Hematopoietic multipotent progenitor cell treated with erythropoietin and hydrocortisone succinate and interleukin-3 and kit ligand, for 17 days (in vitro differentiated cells): Measurements from ENCODE around the gene SEC14L2.
A peak's percentile ranks its signal among the peaks of the same experiment; 100 is the strongest.

Experiments used
- DNase-seq: peaks from one replicate; pipeline ENCODE4 v3.0.0-alpha.2; 2015; ENCODE audit warnings: low spot score

SEC14L2 gene

DNA sequence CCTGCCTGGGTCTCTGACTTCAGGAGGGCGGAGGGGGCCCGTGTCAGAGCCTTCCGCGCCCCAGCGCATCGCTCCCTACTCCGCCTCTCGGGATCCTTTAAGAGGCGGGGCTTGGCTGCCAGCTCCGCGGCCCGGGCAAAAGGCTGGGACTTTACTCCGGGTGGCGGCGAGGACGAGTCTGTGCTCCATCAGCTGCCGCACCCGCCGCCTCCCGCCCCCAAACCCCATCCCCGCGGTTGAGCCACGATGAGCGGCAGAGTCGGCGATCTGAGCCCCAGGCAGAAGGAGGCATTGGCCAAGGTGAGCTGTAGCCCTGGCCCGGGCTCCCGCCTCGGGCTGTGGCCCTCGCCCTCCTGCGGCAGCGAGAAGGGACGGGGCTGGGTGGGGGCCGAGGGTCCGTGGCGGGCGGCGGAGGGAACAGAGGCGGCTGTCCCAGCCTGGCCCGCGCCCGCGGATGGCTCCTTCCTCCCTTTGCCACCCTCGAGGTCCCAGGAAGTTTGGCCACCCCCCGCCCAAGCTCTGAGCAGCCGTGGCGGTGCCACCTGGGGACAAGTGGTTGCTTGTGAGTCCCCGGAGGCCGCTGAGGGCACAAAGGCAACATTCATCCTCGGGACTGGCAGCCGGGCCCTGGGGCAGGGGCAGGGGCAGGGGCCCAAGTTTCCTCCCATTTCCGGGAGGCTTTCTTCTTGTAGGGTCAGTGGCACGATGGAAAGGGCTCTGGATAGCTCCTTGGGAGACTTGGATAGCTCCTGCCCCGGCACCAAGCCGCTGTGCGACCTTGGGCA is at the start of gene SEC14L2:
Gene SEC14L2 (plus strand): TSS at position 148 of the 785 bp plus-strand sequence. CDS start 99 bp downstream, at position 247.
- peak; percentile 65 for DNase-seq

DNA sequence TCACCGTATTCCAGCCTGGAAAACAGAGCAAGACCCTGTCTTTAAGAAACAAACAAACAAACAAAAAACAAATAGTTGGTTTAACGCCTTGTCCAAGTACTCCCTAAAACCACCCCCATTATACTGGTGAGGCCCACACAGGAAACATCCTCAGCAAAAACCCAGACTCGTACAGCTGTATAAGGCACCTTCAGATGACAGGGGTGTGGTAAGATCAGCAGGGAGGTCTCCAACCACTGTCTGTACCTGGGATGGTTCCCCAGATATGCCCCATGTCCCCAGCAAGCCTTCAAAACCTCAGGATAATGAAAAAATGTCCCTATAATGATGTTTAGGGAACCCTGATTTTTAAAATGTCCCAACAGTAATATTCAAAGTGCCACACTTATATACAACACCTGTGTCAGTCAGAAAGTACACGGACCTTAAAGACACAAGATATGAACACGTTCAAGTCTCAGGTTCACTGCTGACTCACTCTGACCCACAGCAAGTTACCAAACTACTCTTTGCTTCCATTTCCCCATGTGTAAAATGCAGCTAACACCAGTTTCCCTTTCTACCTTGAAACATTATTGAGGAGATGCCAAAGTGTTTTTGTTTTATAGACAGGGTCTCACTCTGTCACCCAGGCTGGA is 49.4 kb upstream of the SEC14L2 start:
- no peak for DNase-seq

DNA sequence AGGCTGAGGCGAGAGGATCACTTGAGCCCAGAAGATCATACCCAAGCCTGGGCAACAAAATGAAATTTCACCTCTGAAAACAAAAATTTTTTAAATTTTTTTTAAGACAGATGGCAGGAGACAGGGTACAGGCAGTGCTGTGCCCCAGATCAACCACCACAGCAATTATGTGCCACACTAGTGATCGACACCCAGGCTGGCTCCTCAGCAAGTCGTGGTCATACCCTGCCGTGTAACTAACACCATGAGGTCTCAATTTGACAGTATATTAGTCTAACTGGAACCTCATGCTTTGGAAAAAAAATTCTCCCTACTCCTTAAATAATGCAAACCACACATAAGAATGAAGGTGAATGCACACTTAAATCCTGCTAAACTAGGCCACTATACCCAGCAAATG is 48.4 kb upstream of the SEC14L2 start:
- DNase-seq = no peak

DNA sequence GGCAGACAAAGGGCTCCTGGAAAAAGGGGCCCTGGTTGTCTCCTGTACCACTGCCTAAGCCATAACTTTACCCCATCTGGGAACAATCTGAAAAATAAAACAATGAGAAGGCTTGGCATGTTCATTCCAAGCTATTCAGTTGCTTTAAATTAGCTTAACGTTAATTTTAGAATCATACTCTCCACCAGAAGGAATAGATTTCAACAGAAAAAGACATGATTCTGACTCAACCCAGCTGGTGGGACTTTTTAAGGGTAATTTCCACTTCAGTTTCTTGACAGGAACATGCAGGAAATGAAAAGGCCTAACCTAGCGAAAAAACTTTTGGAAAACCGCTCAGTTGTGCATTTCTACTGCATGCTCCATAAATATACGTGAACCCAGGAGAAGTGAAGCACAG is 48.0 kb upstream of the SEC14L2 start:
- DNase-seq = no peak

DNA sequence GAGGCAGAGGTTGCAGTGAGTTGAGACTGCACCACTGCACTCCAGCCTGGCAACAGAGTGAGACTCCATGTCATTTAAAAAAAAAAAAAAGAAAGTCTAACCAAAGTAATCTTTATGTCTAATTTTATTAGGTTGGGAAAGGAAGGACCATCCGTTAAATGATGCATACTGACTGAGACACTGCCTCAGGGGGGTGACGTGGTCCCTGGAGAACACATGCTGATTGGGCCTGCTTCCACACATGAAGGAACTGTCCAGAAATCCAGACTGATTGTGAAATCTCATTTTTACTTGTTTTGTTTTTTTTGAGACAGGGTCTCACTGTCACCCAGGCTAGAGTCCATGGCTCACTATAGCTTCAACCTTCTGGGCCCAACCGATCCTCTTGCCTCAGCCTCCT is 45.6 kb upstream of the SEC14L2 start:
- no peak for DNase-seq

DNA sequence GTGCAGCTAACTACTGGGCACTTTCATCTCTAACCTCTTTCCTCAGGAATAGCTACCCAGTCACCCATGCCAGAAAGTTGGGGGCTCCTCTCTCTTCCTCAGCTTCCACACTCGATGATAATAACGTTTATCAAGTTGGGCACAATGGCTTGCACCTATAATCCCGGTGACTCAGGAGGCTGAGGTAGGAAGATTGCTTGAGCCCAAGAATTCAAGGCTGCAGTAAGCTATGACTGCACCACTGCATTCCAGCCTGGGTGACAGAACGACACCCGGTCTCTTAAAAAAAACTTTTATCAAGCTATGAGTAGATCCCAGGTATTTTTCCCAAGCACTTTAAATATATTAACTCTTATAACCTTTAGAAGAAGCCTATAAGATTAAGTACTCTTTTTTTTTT is 42.2 kb upstream of the SEC14L2 start:
- DNase-seq = no peak

DNA sequence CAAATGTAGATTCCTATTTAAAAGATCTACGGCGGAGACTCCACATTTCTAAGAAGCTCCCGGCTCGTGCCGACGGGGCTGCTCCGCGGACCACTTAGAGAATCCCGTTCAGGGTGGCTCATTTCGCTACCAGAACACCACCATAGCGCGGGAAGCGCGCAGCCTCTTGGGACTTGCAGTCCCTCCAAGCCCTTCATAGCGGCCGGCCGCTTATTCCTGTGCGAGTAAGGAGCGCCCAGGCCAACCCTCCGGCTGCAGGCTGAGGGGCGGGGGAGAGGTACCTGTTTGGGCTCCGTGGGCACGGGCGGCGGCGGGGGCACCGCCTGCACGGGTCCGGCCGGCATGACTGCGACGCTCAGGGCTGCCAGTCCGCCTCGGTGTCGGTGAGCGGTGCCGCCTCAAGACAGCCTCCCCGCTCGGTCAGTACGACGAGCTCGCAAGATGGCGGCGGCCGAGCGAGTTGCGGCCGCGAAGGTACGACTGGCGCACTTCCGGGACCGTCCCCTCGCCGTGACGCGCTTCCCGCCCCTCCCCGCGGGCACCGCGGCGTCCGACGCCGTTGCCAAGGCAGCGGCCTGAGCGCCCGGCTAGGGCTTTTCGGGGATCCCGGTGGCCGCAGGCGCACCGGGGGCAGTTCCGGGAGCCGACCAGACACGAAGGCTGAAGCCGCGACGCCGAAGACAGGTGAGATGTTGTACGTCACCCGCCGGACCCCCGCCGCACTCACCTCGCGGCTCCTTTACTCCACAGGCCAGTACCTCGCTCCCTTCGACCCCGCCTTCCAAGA is 40.2 kb upstream of the SEC14L2 start, which contains the start of the genes CCDC157 and SF3A1:
Gene CCDC157 (plus strand): TSS at position 559 of the 787 bp plus-strand sequence. CDS start 8,994 bp downstream, outside the sequence.
Gene SF3A1 (minus strand): TSS at position 446 of the 787 bp plus-strand sequence. CDS start 102 bp downstream, at position 344.
- DNase-seq = peak; percentile 91

DNA sequence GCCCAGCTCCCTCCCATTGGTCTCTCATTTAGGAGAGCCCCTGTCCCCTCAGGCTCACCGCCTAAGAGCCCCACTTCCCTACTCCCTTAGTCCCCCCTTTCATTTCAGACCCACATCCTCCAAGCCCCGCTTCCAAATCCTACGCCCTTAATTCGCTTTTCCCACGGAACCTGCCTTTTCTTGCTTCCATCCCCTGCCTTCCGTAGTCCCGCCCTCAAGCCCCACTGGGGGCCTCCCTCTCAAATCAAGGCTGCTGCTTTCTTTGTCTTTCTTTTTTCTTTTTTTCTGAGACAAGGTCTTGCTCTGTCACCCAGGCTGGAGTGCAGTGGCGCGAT is 39.6 kb upstream of the SEC14L2 start:
- DNase-seq = no peak

DNA sequence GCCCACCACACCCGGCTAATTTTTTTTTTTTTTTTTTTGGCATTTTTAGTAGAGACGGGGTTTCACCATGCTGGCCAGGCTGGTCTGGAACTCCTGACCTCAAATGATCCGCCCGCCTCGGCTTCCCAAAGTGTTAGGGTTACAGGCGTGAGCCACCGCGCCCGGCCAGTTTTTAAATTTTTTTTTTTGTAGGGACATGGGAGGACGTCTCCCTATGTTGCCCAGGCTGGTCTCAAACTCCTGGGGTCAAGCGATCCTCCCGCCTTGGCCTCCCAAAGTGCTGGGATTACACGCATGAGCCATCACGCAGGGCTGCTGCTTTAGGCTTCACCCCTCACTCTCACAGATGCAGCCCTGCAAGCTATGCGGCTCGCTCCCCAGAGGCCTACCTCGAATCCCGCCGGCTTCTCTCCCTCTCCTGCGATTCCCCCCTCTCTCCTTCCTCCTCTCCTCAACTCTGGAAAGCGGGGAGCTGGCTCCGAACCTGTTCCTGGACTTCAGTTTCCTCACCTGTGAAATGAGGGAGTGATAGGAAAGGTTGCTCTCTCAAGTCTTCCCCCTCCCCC is 39.1 kb upstream of the SEC14L2 start:
- no peak for DNase-seq

DNA sequence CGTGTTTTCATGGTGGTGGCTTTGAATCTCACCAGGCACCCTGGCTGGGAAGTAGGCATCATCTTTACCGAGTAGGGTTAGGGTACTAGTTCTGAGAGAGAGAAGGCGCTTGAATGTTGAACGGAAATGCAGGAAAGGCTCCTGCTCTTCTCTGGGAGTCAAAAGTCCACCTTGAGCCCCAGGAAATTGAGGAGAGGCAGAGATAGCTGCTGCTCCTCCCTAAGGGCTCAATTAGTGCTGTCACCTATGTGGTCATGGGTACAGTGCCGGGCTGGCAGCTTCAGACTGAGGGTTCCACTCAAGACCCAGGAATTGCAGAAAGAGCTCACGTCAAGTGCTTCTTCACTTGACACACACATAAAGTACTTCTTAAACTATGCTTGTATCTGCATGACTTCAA is 38.3 kb upstream of the SEC14L2 start:
- DNase-seq = no peak

DNA sequence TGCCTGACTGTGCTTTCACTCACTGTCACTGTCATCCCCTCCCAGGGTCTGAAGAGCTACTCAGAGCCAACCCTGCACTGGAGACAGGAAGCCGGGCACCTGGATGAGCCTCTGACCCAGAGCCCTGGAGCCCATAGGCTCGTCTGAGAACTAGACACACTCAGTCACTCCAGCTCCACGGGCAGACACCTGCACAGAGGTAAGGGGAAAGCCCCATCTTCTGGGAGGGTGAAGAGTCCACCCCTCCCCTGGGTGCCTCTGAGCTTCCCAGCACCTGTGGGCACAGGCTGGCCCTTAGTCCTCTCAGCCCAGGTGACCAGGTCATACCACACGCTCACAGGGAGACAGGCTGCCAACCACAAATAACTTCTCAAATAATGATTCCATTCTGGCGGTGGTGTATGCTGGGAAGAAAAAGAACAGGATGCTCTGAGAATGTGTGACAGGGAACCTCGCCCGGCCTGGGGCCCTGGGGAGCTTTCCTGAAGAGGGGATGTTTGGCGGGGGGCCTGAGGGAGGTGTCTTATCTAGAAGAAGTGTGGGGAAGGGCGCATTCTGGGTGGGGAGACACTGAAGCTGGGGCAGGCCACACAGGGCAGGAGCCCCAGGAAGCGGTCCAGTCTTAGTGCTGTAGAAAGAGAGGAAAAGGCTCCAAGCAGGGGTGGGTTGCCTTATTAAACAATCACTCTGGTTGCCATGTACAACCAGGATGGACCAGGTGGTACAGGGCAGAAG is 34.7 kb upstream of the SEC14L2 start:
- DNase-seq = no peak

DNA sequence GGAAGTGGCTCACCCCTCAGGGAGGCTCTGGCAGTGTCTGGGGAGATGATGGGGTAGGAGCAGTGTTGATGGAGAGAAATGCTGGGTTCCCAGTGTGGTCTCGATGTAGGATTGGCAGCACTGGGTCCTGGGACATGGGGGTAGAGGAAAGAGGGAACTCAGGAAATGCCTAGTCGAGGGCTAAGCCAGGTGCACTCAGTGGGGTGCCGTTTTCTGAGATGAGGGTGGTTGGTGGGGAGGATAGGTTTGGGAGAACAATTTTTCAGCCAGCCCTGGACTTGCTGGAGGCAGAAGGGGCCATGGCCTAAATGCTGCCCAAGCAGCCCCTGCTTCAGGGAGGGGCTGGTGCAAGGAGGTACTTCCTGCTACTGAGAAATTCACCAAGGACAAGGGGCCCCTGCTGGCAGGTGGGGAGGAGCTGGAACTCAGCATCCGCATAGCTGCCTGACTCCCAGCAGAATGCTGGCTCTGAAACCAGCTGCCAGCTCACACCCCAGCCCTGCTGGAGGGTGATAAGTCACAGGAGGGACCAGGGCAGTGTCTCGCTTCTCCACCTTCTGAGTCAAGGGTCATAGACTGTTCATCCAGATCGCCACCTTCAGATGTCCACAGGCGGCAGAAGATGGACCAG is 34.1 kb upstream of the SEC14L2 start:
- peak; percentile 79 for DNase-seq

DNA sequence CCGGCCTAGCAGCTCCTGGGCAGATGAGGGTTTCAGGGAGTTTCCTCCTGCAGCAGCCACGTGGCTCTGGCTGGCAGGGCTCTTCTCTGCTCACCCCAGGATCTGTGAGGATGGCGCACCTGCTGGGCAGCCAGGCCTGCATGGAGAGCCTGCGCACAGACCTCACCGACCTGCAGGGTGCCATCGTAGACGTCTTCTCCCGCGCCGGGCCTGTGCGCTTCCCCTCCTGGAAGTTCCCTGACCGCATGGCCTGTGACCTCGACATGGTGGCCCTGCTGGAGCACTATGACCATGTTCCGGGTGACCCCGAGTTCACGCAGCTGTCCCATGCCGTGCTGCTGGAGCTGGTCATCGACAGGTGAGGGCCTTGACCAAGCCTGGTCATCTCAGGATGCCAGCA is 30.9 kb upstream of the SEC14L2 start:
- DNase-seq = no peak

DNA sequence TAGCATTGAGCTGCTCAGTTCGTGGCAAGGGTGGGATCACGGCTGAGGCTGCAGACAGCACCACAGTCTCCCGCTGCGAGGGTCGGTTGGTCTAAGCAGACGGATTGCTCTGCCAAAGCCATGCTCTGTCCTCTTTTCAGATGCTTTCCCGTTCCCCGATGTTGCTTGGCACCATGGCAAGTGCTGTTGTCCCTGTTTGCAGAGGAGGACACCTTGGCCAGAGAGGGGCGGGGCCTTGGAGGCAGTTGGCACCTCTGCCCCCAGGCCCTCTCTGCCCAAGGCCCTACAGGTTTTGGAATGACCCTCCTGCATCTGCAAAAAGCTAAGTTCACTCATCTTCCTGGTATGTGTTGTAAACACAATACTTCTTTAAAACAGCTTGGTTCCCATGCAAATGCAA is 28.4 kb upstream of the SEC14L2 start:
- DNase-seq = no peak

DNA sequence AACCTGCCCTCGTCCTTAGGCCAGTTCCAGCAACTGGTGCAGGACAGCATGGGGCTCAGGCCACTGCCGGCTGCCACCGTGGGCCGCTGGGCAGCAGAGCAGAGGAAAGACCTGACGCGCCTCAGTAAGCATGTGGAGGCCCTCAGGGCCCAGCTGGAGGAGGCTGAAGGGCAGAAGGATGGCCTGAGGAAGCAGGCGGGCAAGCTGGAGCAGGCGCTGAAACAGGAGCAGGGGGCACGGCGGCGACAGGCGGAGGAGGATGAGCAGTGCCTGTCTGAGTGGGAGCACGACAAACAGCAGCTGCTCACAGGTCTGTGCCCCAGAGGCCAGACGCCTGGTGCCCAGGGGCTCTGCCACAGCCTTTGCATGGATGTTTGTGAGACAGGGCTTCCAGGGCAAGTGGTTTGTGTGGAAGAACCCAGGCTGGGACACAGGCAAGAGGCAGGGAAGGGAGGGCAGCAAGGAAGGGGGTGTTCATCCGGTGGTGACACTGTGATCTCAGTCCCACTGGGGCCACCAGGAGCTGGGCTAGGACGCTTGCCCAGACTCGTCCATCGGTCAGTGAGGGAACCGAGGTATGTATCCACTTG is 26.1 kb upstream of the SEC14L2 start:
- DNase-seq = no peak

DNA sequence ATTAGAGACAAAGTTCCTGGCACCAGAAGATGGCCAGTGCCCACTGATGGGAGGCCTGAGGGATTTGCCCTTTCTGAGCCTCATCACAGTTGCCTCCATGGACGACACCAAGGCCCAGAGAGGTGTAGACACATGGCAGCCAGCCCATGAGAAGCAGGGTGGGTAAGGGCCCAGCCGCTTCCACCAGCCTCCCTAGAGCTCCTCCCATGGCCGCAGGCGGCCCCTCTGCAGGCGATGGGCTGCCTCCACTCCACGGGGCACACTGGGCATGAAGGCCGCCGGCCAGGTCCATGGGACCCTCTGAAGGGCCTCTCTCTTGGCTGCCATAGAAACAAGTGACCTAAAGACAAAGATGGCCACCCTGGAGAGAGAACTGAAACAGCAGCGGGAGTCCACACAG is 25.5 kb upstream of the SEC14L2 start:
- no peak for DNase-seq

DNA sequence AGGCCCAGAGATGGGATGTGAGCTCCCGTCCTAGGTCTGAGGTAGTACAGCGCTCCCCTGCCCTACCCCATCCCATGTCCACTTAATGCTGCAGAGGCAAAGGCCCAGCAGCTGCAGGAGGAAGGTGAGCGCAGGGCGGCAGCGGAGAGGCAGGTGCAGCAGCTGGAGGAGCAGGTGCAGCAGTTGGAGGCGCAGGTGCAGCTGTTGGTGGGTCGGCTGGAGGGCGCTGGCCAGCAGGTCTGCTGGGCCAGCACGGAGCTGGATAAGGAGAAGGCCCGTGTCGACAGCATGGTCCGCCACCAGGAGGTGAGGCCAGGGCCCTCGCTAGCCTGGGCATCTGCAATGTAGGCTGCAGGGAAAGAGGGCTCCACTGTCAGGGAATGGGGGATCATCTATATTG is 24.8 kb upstream of the SEC14L2 start:
- DNase-seq = no peak

DNA sequence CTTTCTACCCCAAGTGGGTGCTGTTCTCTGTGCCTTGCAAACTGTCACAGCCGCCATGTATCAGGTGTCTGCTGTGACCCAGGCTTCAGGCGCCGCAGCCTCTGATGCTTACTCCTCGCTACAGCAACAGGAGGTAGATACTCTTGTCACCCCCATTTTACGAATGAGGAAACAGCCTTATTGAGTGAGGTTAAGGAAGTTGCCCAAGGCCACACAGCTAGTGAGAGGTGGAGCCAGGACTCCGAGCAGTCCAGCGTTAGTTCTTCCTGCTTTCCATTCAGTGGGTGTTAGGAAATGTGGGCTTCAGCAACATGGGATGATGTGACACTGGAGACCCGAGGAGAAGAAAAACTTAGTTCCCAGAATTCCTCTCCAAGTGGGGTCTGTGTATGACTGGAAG is 23.9 kb upstream of the SEC14L2 start:
- no peak for DNase-seq

DNA sequence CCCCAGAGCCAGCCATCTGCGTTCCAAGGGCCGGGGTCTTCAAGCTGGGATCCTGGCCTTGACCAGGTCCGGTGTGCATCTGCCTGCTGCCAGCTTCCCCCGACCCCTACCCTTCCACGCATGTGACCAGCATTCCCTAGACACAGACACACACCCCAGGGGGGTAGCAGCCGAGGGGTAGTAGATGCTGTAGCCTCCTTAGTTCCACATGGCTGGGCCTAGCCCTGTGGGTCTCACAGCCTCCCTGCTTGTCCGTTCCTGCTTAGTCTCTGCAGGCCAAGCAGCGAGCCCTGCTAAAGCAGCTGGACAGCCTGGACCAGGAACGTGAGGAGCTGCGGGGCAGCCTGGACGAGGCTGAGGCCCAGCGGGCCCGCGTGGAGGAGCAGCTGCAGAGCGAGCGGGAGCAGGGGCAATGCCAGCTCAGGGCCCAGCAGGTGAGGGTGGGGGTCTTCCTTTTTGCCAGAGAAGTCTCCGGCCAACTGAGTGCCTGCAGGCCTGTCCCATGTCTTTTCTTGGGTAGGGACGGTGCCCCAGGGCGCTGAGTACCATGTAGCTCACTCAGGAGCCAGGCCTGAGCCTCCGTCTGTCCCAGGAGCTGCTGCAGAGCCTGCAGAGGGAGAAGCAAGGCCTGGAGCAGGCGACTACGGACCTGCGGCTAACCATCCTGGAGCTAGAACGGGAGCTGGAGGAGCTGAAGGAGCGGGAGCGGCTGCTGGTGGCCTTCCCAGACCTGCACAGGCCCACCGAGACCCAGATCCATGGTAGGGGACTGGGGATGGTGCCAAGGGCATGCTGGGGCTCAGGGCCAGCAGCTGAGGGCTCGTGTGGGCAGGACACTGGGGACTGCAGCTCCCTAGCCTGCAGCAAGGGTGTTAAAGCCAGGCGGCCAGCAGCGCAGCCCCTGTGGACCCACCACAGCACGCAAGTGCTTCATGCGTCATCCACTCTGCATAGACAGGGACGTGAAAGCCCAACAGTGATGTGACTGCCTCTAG is 23.2 kb upstream of the SEC14L2 start:
- DNase-seq = no peak
